ENCODE results near the gene OLFM4. TPM values are rescaled to one million over a fixed set of nuclear protein-coding genes. Genes with fewer than 3 reads are reported as not detected.
A peak's percentile ranks its signal among the peaks of the same experiment; 100 is the strongest.

The OLFM4 gene, protein sequence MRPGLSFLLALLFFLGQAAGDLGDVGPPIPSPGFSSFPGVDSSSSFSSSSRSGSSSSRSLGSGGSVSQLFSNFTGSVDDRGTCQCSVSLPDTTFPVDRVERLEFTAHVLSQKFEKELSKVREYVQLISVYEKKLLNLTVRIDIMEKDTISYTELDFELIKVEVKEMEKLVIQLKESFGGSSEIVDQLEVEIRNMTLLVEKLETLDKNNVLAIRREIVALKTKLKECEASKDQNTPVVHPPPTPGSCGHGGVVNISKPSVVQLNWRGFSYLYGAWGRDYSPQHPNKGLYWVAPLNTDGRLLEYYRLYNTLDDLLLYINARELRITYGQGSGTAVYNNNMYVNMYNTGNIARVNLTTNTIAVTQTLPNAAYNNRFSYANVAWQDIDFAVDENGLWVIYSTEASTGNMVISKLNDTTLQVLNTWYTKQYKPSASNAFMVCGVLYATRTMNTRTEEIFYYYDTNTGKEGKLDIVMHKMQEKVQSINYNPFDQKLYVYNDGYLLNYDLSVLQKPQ
- total RNA-seq (2022) (not detected in 2 replicates), Bru-seq, nascent RNA (not detected), BruChase-seq, experiment 1, labeled RNA remaining after a 2-hour chase (percentile 7 among the genes with signal in this experiment), BruChase-seq, experiment 2, labeled RNA remaining after a 6-hour chase (not detected)
- long read RNA-seq = 0 reads

DNA sequence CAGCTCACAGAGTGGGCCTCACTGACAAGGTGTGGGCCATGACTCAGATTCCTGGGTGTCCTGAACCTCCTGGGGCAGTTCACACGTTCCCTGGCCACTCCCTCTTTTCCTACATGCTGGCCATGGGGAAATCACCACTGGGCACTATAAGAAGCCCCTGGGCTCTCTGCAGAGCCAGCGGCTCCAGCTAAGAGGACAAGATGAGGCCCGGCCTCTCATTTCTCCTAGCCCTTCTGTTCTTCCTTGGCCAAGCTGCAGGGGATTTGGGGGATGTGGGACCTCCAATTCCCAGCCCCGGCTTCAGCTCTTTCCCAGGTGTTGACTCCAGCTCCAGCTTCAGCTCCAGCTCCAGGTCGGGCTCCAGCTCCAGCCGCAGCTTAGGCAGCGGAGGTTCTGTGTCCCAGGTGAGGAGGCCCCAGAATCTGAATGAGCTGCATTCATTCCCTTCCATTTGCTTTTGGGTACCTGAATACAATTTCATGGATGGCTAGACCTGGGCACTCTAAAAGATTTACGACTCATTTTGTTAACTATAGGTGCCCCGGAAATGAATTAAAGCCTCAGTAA is at the start of gene OLFM4:
Gene OLFM4, plus strand, starts transcription at position 177 of the 567 bp plus-strand sequence. Its CDS starts 24 bp downstream, at position 201.
- no peaks in the 10 kb centered on the region for H3K4me1 Mint-ChIP-seq (ENCODE audit: low read depth, unreplicated experiment)
- H3K4me3 ChIP-seq (ENCODE audit: low read depth, low read length) = no peak within 1 kb of the TSS
- no peaks in the 10 kb centered on the region for H3K36me3 Mint-ChIP-seq (ENCODE audit: insufficient read depth, unreplicated experiment)
- H3K27me3 Mint-ChIP-seq (ENCODE audit: insufficient read depth, unreplicated experiment) = peaks cover 3% of the 10 kb centered on the region
- POLR2A ChIA-PET = no interaction called here
- no peaks in the 10 kb centered on the region for H3K4me1 ChIP-seq
- no peak for DNase-seq
- no peaks in the 10 kb centered on the region; the same call in 1 of the 2 replicates for H3K27me3 ChIP-seq (replicated peaks; ENCODE audit: control insufficient read depth, insufficient read depth, low read length)
- intact Hi-C loops (cut with micrococcal nuclease; ENCODE audit: unreplicated experiment) = no loop called here
- no peaks in the 10 kb centered on the region for H3K36me3 ChIP-seq (ENCODE audit: control insufficient read depth, insufficient read depth, low read length)
- no TSS peak for BruUV-seq (replicated peaks)
- no peaks in the 10 kb centered on the region for H3K9me3 ChIP-seq
- CTCF ChIA-PET = no interaction called here
- H3K9me3 Mint-ChIP-seq (ENCODE audit: unreplicated experiment) = no peaks in the 10 kb centered on the region
- H3K27ac Mint-ChIP-seq (ENCODE audit: unreplicated experiment) = no peak within 1 kb of the TSS
- H3K4me3 Mint-ChIP-seq (ENCODE audit: unreplicated experiment) = no peak within 1 kb of the TSS
- TF ChIP-seq, protein P1, sequence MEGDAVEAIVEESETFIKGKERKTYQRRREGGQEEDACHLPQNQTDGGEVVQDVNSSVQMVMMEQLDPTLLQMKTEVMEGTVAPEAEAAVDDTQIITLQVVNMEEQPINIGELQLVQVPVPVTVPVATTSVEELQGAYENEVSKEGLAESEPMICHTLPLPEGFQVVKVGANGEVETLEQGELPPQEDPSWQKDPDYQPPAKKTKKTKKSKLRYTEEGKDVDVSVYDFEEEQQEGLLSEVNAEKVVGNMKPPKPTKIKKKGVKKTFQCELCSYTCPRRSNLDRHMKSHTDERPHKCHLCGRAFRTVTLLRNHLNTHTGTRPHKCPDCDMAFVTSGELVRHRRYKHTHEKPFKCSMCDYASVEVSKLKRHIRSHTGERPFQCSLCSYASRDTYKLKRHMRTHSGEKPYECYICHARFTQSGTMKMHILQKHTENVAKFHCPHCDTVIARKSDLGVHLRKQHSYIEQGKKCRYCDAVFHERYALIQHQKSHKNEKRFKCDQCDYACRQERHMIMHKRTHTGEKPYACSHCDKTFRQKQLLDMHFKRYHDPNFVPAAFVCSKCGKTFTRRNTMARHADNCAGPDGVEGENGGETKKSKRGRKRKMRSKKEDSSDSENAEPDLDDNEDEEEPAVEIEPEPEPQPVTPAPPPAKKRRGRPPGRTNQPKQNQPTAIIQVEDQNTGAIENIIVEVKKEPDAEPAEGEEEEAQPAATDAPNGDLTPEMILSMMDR (IDR thresholded peaks at IDR 0.05; ENCODE audit: insufficient read depth in 1 of 2, low read depth in 1 of 2, low read length in 1 of 2, severe bottlenecking in 1 of 2, unreplicated experiment in 1 of 2) = no peak

DNA sequence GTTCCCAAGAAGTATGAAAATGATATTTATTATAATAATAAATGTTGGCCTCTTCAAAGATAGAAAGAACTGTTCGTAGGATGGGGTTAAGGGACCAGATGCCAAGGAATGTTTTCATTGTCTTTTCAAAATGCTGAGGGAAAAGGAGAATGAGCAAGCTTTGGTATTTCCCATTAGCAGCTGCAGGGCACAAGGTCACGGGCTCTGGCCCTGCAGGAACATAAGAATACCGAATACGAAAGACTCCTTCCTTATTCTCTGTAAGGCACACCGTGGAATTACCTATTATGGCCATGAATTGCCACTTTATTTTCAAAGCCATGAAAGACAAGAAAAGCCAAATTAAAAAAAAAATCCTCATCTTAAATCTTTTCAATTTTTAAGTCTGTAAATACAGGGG is 49.6 kb upstream of the OLFM4 start:
- Histone ChIP-seq H3K4me3 (ENCODE audit: low read depth, low read length) (no peak overlapping the region), H3K9me3 (no peaks in the 10 kb centered on the region), H3K36me3 (ENCODE audit: control insufficient read depth, insufficient read depth, low read length) (no peaks in the 10 kb centered on the region), H3K4me1 (no peaks in the 10 kb centered on the region), H3K27me3 (replicated peaks; ENCODE audit: control insufficient read depth, insufficient read depth, low read length) (no peaks in the 10 kb centered on the region)
- Mint-ChIP-seq H3K27ac (ENCODE audit: unreplicated experiment) (no peak overlapping the region), H3K4me3 (ENCODE audit: unreplicated experiment) (no peak overlapping the region), H3K9me3 (ENCODE audit: unreplicated experiment) (no peaks in the 10 kb centered on the region), H3K27me3 (ENCODE audit: insufficient read depth, unreplicated experiment) (peaks cover 10% of the 10 kb centered on the region), H3K4me1 (ENCODE audit: low read depth, unreplicated experiment) (no peaks in the 10 kb centered on the region), H3K36me3 (ENCODE audit: insufficient read depth, unreplicated experiment) (no peaks in the 10 kb centered on the region)
- no TSS peak for BruUV-seq (replicated peaks)
- CTCF ChIA-PET = no interaction called here
- TF ChIP-seq, protein P1 (IDR thresholded peaks at IDR 0.05; ENCODE audit: insufficient read depth in 1 of 2, low read depth in 1 of 2, low read length in 1 of 2, severe bottlenecking in 1 of 2, unreplicated experiment in 1 of 2) = no peak
- intact Hi-C loops (cut with micrococcal nuclease; ENCODE audit: unreplicated experiment) = no loop called here
- no peak for DNase-seq
- POLR2A ChIA-PET = no interaction called here

DNA sequence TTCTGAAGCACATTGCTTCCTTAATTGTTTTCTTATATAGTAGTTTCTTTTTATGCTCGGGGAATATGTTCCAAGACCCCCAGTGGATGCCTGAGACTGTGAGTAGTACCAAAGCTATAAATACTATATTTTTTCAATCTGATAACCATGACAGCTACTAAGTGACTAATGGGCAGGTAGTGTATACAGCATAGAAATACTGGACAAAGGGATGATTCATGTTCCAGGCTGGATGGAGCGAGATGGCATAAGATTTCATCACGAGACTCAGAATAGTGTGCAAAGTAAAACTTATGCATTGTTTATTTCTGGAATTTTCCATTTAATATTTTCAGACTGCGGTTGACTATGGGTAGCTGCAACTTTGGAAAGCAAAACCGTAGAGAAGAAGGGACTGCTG is 47.9 kb upstream of the OLFM4 start:
- intact Hi-C loops (cut with micrococcal nuclease; ENCODE audit: unreplicated experiment) = no loop called here
- Mint-ChIP-seq H3K9me3 (ENCODE audit: unreplicated experiment) (no peaks in the 10 kb centered on the region), H3K27ac (ENCODE audit: unreplicated experiment) (no peak overlapping the region), H3K27me3 (ENCODE audit: insufficient read depth, unreplicated experiment) (peaks cover 12% of the 10 kb centered on the region), H3K4me1 (ENCODE audit: low read depth, unreplicated experiment) (no peaks in the 10 kb centered on the region), H3K36me3 (ENCODE audit: insufficient read depth, unreplicated experiment) (no peaks in the 10 kb centered on the region), H3K4me3 (ENCODE audit: unreplicated experiment) (no peak overlapping the region)
- no peaks in the 10 kb centered on the region for H3K27me3 ChIP-seq (replicated peaks; ENCODE audit: control insufficient read depth, insufficient read depth, low read length)
- DNase-seq = no peak
- TF ChIP-seq, protein P1 (IDR thresholded peaks at IDR 0.05; ENCODE audit: insufficient read depth in 1 of 2, low read depth in 1 of 2, low read length in 1 of 2, severe bottlenecking in 1 of 2, unreplicated experiment in 1 of 2) = no peak
- no peaks in the 10 kb centered on the region for H3K4me1 ChIP-seq
- H3K9me3 ChIP-seq = no peaks in the 10 kb centered on the region
- H3K36me3 ChIP-seq (ENCODE audit: control insufficient read depth, insufficient read depth, low read length) = no peaks in the 10 kb centered on the region
- CTCF ChIA-PET = no interaction called here
- no peak overlapping the region for H3K4me3 ChIP-seq (ENCODE audit: low read depth, low read length)
- BruUV-seq (replicated peaks) = no TSS peak
- POLR2A ChIA-PET = no interaction called here

All from Caco-2 (cell line).